IMR-90 (cell line): ENCODE data around the gene LMO1. TPM values are rescaled to one million over a fixed set of nuclear protein-coding genes. Genes with fewer than 3 reads are reported as not detected.
A peak's percentile ranks its signal among the peaks of the same experiment; 100 is the strongest.

Experiments used
- ATAC-seq: fragments of 200-7000 bp; cut with Tn5 transposase; 2 replicates; pipeline ENCODE4 v1.9.1; 2020; ENCODE audit warnings: low read depth, mild to moderate bottlenecking, moderate library complexity
- BruUV-seq: library from RNA; stranded (reverse); fragments of 400-500 nt; replicated peaks from 2 replicates; lab custom pipeline; 2021; lab: Mats Ljungman, UMichigan
- CTCF ChIA-PET: fragments of 300-600 bp; formaldehyde crosslinking; extraction: SDS; loops from one replicate; lab custom pipeline; 2021; ENCODE audit warnings: antibody characterized with exemption; lab: Yijun Ruan, JAX
- POLR2A ChIA-PET: fragments of 300-600 bp; sonication (Branson Sonifier 250); formaldehyde crosslinking; loops from one replicate; lab custom pipeline; 2022; ENCODE audit warnings: antibody characterized with exemption; ENCODE audit not compliant: unreplicated experiment; lab: Charles Lee
- DNase-seq: peaks from one replicate; pipeline ENCODE4 v3.0.0; 2013
- H2AFZ ChIP-seq: replicated peaks from 2 replicates; pipeline ENCODE3; 2013; ENCODE audit warnings: low read length, mild to moderate bottlenecking; ENCODE audit not compliant: poor library complexity
- H2AK5ac ChIP-seq: 2 replicates; pipeline ENCODE4 v1.6.1; 2013; ENCODE audit warnings: low read depth, low read length, inconsistent platforms
- H2AK9ac ChIP-seq: replicated peaks from 2 replicates; pipeline ENCODE3; 2013; ENCODE audit warnings: mild to moderate bottlenecking, low read depth, low read length, moderate library complexity; ENCODE audit not compliant: poor library complexity
- H2BK120ac ChIP-seq: 2 replicates; pipeline ENCODE4 v1.6.1; 2013; ENCODE audit warnings: low read depth, low read length, inconsistent platforms
- H2BK15ac ChIP-seq: 3 replicates; pipeline ENCODE4 v1.6.1; 2013; ENCODE audit warnings: low read depth, low read length, inconsistent platforms
- H2BK20ac ChIP-seq: 2 replicates; pipeline ENCODE4 v1.6.1; 2013; ENCODE audit warnings: low read depth, mild to moderate bottlenecking, inconsistent platforms, low read length, moderate library complexity
- H2BK5ac ChIP-seq: 2 replicates; pipeline ENCODE4 v1.6.1; 2013; ENCODE audit warnings: mild to moderate bottlenecking, low read depth, low read length, inconsistent platforms; ENCODE audit not compliant: poor library complexity, severe bottlenecking
- H3K14ac ChIP-seq: replicated peaks from 2 replicates; pipeline ENCODE4 v1.6.1; 2013; ENCODE audit warnings: low read depth, low read length, inconsistent platforms
- H3K18ac ChIP-seq: 2 replicates; pipeline ENCODE4 v1.6.1; 2013; ENCODE audit warnings: low read depth, low read length, control low read depth
- H3K23ac ChIP-seq: 2 replicates; pipeline ENCODE4 v1.6.1; 2013; ENCODE audit warnings: low read depth, low read length, inconsistent platforms
- H3K27ac ChIP-seq: 2 replicates; pipeline ENCODE4 v1.5.1; 2013; ENCODE audit warnings: mild to moderate bottlenecking, control low read depth, low read length; ENCODE audit not compliant: insufficient read depth
- H3K27me3 ChIP-seq: 2 replicates; pipeline ENCODE4 v1.6.1; 2013; ENCODE audit warnings: low read length; ENCODE audit not compliant: control insufficient read depth, insufficient read depth
- H3K36me3 ChIP-seq: 2 replicates; pipeline ENCODE4 v1.6.1; 2013; ENCODE audit warnings: low read length, mixed read lengths; ENCODE audit not compliant: control insufficient read depth, insufficient read depth
- H3K4ac ChIP-seq: 2 replicates; pipeline ENCODE4 v1.6.1; 2013; ENCODE audit warnings: low read depth, low read length, inconsistent platforms
- H3K4me1 ChIP-seq: 2 replicates; pipeline ENCODE4 v1.6.1; 2013; ENCODE audit warnings: low read length, mixed read lengths; ENCODE audit not compliant: control insufficient read depth, insufficient read depth
- H3K4me2 ChIP-seq: 2 replicates; pipeline ENCODE4 v1.6.1; 2013; ENCODE audit warnings: low read depth, mild to moderate bottlenecking, control low read depth, low read length, moderate library complexity
- H3K4me3 ChIP-seq: 2 replicates; pipeline ENCODE4 v1.5.1; 2013; ENCODE audit warnings: low read depth, mild to moderate bottlenecking, control low read depth, low read length, moderate library complexity; ENCODE audit not compliant: insufficient read depth
- H3K56ac ChIP-seq: 2 replicates; pipeline ENCODE4 v1.6.1; 2013; ENCODE audit warnings: low read length, inconsistent platforms; ENCODE audit not compliant: insufficient read depth; ENCODE audit errors: extremely low read depth
- H3K79me1 ChIP-seq, 2 experiments: 2 replicates each; pipeline ENCODE4 v1.6.1; 2013; ENCODE audit warnings: low read length in 2 of 2, inconsistent platforms in 1 of 2, low read depth in 1 of 2
- H3K9ac ChIP-seq: 2 replicates; pipeline ENCODE4 v1.6.1; 2013; ENCODE audit warnings: low read depth, low read length, control low read depth
- H3K9me1 ChIP-seq: 2 replicates; pipeline ENCODE4 v1.6.1; 2013; ENCODE audit warnings: low read length, inconsistent platforms; ENCODE audit not compliant: insufficient read depth
- H3K9me3 ChIP-seq: 2 replicates; pipeline ENCODE4 v1.6.1; 2013; ENCODE audit warnings: low read length; ENCODE audit not compliant: control insufficient read depth, insufficient read depth
- H4K20me1 ChIP-seq: 2 replicates; pipeline ENCODE4 v1.6.1; 2013; ENCODE audit warnings: low read length, inconsistent platforms; ENCODE audit not compliant: insufficient read depth
- H4K5ac ChIP-seq: 2 replicates; pipeline ENCODE4 v1.6.1; 2013; ENCODE audit warnings: mild to moderate bottlenecking, low read depth, low read length, control low read depth
- H4K8ac ChIP-seq, 2 experiments: 2 replicates each; pipeline ENCODE4 v1.6.1; 2013; ENCODE audit warnings: low read depth in 2 of 2, low read length in 2 of 2, control low read depth in 1 of 2, inconsistent platforms in 1 of 2
- H4K91ac ChIP-seq: 2 replicates; pipeline ENCODE4 v1.6.1; 2013; ENCODE audit warnings: low read depth, low read length, inconsistent platforms; ENCODE audit not compliant: insufficient read depth
- BHLHE40 ChIP-seq: fragments of 150-350 bp; IDR thresholded peaks from 2 replicates; pipeline ENCODE4 v1.6.1; 2016; ENCODE audit warnings: mild to moderate bottlenecking, low read depth, low read length
- CEBPB ChIP-seq: IDR thresholded peaks from 2 replicates; pipeline ENCODE4 v1.6.1; 2012; ENCODE audit warnings: low read depth, low read length, improper control_type of control experiment
- CHD1 ChIP-seq: IDR thresholded peaks from 2 replicates; pipeline ENCODE4 v1.6.1; 2012; ENCODE audit warnings: low read depth, low read length, improper control_type of control experiment
- CTCF ChIP-seq: conservative IDR thresholded peaks from 2 replicates; pipeline ENCODE4 v1.5.1; 2012; ENCODE audit warnings: mild to moderate bottlenecking, low read depth, low read length, improper control_type of control experiment
- ELK1 ChIP-seq: fragments of 150-350 bp; IDR thresholded peaks from 2 replicates; pipeline ENCODE4 v1.6.1; 2016; ENCODE audit warnings: low read depth, mild to moderate bottlenecking, low read length, moderate library complexity, borderline replicate concordance
- FOS ChIP-seq: fragments of 150-350 bp; IDR thresholded peaks from 2 replicates; pipeline ENCODE4 v1.6.1; 2016; ENCODE audit warnings: low read depth, low read length
- MAFK ChIP-seq: IDR thresholded peaks from 2 replicates; pipeline ENCODE4 v1.6.1; 2012; ENCODE audit warnings: low read depth, low read length, improper control_type of control experiment
- MAZ ChIP-seq: IDR thresholded peaks from 2 replicates; pipeline ENCODE4 v1.6.1; 2012; ENCODE audit warnings: low read depth, mild to moderate bottlenecking, low read length, improper control_type of control experiment, moderate library complexity, borderline replicate concordance
- MXI1 ChIP-seq: IDR thresholded peaks from 2 replicates; pipeline ENCODE4 v1.6.1; 2012; ENCODE audit warnings: low read depth, mild to moderate bottlenecking, low read length, moderate library complexity, borderline replicate concordance
- NFE2L2 ChIP-seq: fragments of 150-350 bp; IDR thresholded peaks from 2 replicates; pipeline ENCODE4 v1.6.1; 2016; ENCODE audit warnings: low read depth, mild to moderate bottlenecking, low read length
- POLR2A ChIP-seq: IDR thresholded peaks from 2 replicates; pipeline ENCODE4 v1.6.1; 2012; ENCODE audit warnings: mild to moderate bottlenecking, low read depth, low read length
- RAD21 ChIP-seq: IDR thresholded peaks from 2 replicates; pipeline ENCODE4 v1.6.1; 2012; ENCODE audit warnings: low read length, improper control_type of control experiment
- RCOR1 ChIP-seq: IDR thresholded peaks from 2 replicates; pipeline ENCODE4 v1.6.1; 2012; ENCODE audit warnings: mild to moderate bottlenecking, low read length, improper control_type of control experiment; ENCODE audit not compliant: insufficient replicate concordance
- RFX5 ChIP-seq: IDR thresholded peaks from 2 replicates; pipeline ENCODE4 v1.8.0; 2012; ENCODE audit warnings: low read depth, mild to moderate bottlenecking, low read length, moderate library complexity
- SMC3 ChIP-seq: fragments of 150-350 bp; IDR thresholded peaks from 2 replicates; pipeline ENCODE4 v1.6.1; 2016; ENCODE audit warnings: low read depth, mild to moderate bottlenecking, antibody characterized with exemption, low read length, moderate library complexity
- USF2 ChIP-seq: fragments of 150-350 bp; IDR thresholded peaks from 2 replicates; pipeline ENCODE4 v1.6.1; 2017; ENCODE audit warnings: mild to moderate bottlenecking, antibody characterized with exemption, low read length, low read depth
- WGBS, 2 experiments: methylation state at CpG; one replicate each; pipeline versions ENCODE4 v1.1.5 to v1.1.7; 2013; ENCODE audit warnings: missing lambda C conversion rate in 2 of 2; ENCODE audit not compliant: insufficient read length in 1 of 2; ENCODE audit errors: extremely low coverage in 2 of 2; 5-methylcytosine and 5-hydroxymethylcytosine counted together
- dilution Hi-C: fragments of 300-500 bp; cut with HindIII; formaldehyde crosslinking; loops from one replicate; pipeline ENCODE4 v1.14.3; 2018; ENCODE audit warnings: low sequenced_read_pairs; ENCODE audit not compliant: unreplicated experiment
- in situ Hi-C: fragments of 300-500 bp; cut with MboI; formaldehyde crosslinking; loops from 3 replicates; pipeline ENCODE4 v1.14.3; 2019; ENCODE audit warnings: low sequenced_read_pairs, inconsistent platforms, mixed read lengths
- intact Hi-C: fragments of 100-400 bp; cut with micrococcal nuclease; formaldehyde crosslinking; loops from 2 replicates; pipeline ENCODE4 v1.10.0; 2022
- polyA plus RNA-seq, 3 experiments: library from polyadenylated mRNA; depleted of rRNA; stranded (reverse); fragments of >200 nt; gene quantifications; 2 replicates each; pipeline ENCODE4 v1.2.3, GENCODE V29; 2012; ENCODE audit warnings: low replicate concordance in 1 of 3
- total RNA-seq: library from RNA; depleted of rRNA; stranded (reverse); fragments of >200 nt; gene quantifications from 2 replicates; pipeline ENCODE4 v1.2.3, GENCODE V29; 2012

Gene LMO1
- total and polyA plus RNA-seq, 2 of the 4 experiments (the other 2 are of a cell fraction) = not detected

- no peak overlapping the region for H2BK120ac ChIP-seq
- ChIA-PET CTCF (no interaction called here), POLR2A (no interaction called here)
- H4K20me1 ChIP-seq = no peaks in the 10 kb centered on the region
- TF ChIP-seq RFX5 = no peak
- no peak for TF ChIP-seq USF2
- TF ChIP-seq MXI1 = no peak
- TF ChIP-seq SMC3 = no peak
- TF ChIP-seq POLR2A = no peak
- no peak for TF ChIP-seq ELK1
- TF ChIP-seq CEBPB = no peak
- TF ChIP-seq RCOR1 = no peak
- TF ChIP-seq FOS = no peak
- no peak for TF ChIP-seq CHD1
- TF ChIP-seq MAZ = no peak
- TF ChIP-seq NFE2L2 = no peak
- no peak for TF ChIP-seq RAD21
- TF ChIP-seq BHLHE40 = no peak
- TF ChIP-seq CTCF = no peak
- no peak for TF ChIP-seq MAFK
- no peak overlapping the region for H4K5ac ChIP-seq
- H2AK5ac ChIP-seq = no peak overlapping the region
- H3K4me1 ChIP-seq = no peaks in the 10 kb centered on the region
- H2AK9ac ChIP-seq = peak overlapping the region; percentile 3
- H3K4me3 ChIP-seq = no peak overlapping the region
- no TSS peak for BruUV-seq
- ATAC-seq = no peak
- no peak overlapping the region for H3K4me2 ChIP-seq
- intact Hi-C loops = no loop called here
- H3K36me3 ChIP-seq = no peaks in the 10 kb centered on the region
- dilution Hi-C loops = no loop called here
- WGBS, 2 experiments = 83% methylated on average over 2 of the region's 13 CpGs; no CpG with 5 or more reads in 1 of the 2 experiments
- no peak overlapping the region for H2BK15ac ChIP-seq
- H3K9me3 ChIP-seq = no peaks in the 10 kb centered on the region
- H4K8ac ChIP-seq = no peak overlapping the region
- H2AFZ ChIP-seq = no peak overlapping the region
- no peak overlapping the region for H2BK20ac ChIP-seq
- no peak overlapping the region for H4K91ac ChIP-seq
- H3K18ac ChIP-seq = no peak overlapping the region
- DNase-seq = no peak
- no peak overlapping the region for H3K23ac ChIP-seq
- no peak overlapping the region for H3K56ac ChIP-seq
- H2BK5ac ChIP-seq = no peak overlapping the region
- H3K14ac ChIP-seq = no peak overlapping the region
- no peak overlapping the region for H3K4ac ChIP-seq
- H3K27me3 ChIP-seq = peaks cover 19% of the 10 kb centered on the region
- no peak overlapping the region for H3K9ac ChIP-seq
- H3K9me1 ChIP-seq = no peaks in the 10 kb centered on the region
- H3K79me1 ChIP-seq = no peaks in the 10 kb centered on the region
- in situ Hi-C loops = no loop called here
- no peak overlapping the region for H3K27ac ChIP-seq
Measured at GRCh38 chr11:8288824-8289491, 25.3 kb upstream of the LMO1 start.
